Neural progenitor cell (in vitro differentiated cells): ENCODE measurements around the gene ARHGAP8.

Experiments used
- CTCF ChIP-seq: fragments of 200-600 bp; sonication (generic); IDR thresholded peaks from 2 replicates; pipeline ENCODE4 v1.5.1; 2017; ENCODE audit warnings: antibody characterized with exemption, mild to moderate bottlenecking
- EZH2 ChIP-seq: fragments of 200-600 bp; sonication (generic); IDR thresholded peaks from 2 replicates; pipeline ENCODE4 v1.6.1; 2017; ENCODE audit warnings: antibody characterized with exemption, mild to moderate bottlenecking, moderate library complexity
- EZH2phosphoT487 ChIP-seq: fragments of 200-600 bp; sonication (generic); IDR thresholded peaks from 2 replicates; pipeline ENCODE4 v1.6.1; 2017; ENCODE audit warnings: antibody characterized with exemption

- no peak for TF ChIP-seq CTCF
- TF ChIP-seq EZH2 = no peak
- TF ChIP-seq EZH2phosphoT487 = no peak
Measured at GRCh38 chr22:44775862-44776261, 23.5 kb downstream of the ARHGAP8 start.
